GM12878 (cell line): ENCODE measurements around the gene PANX2.

Experiments used
- EZH2 ChIP-seq: IDR thresholded peaks from 2 replicates; pipeline ENCODE4 v1.6.1; 2012; ENCODE audit warnings: low read depth, mild to moderate bottlenecking, control low read depth, inconsistent platforms, low read length, borderline replicate concordance; ENCODE audit not compliant: control insufficient read depth
- POLR2AphosphoS5 ChIP-seq: IDR thresholded peaks from 2 replicates; pipeline ENCODE4 v1.6.1; 2011; ENCODE audit warnings: mild to moderate bottlenecking, low read length, inconsistent platforms
- SMC3 ChIP-seq: IDR thresholded peaks from 2 replicates; pipeline ENCODE4 v1.6.1; 2011; ENCODE audit warnings: low read length, improper control_type of control experiment, borderline replicate concordance
- TF ChIP-seq, protein P1 (sequence below), 3 experiments: IDR thresholded peaks in 2 of 3; conservative IDR thresholded peaks in 1 of 3; 2 replicates each; pipeline ENCODE4 v1.5.1; 2011; ENCODE audit warnings: low read depth in 3 of 3, low read length in 3 of 3, mild to moderate bottlenecking in 3 of 3, control low read depth in 2 of 3, moderate library complexity in 2 of 3, inconsistent platforms in 1 of 3, mixed read lengths in 1 of 3; ENCODE audit not compliant: control insufficient read depth in 2 of 3, insufficient read depth in 1 of 3; ENCODE audit errors: extremely low read depth in 1 of 3
- TF ChIP-seq, protein P2 (sequence below): fragments of 150-350 bp; IDR thresholded peaks from 2 replicates; pipeline ENCODE4 v1.6.1; 2016; ENCODE audit warnings: low read depth, low read length
- TF ChIP-seq, protein P3 (sequence below): IDR thresholded peaks from 2 replicates; pipeline ENCODE4 v1.6.1; 2012; ENCODE audit warnings: mild to moderate bottlenecking, low read depth, low read length

DNA sequence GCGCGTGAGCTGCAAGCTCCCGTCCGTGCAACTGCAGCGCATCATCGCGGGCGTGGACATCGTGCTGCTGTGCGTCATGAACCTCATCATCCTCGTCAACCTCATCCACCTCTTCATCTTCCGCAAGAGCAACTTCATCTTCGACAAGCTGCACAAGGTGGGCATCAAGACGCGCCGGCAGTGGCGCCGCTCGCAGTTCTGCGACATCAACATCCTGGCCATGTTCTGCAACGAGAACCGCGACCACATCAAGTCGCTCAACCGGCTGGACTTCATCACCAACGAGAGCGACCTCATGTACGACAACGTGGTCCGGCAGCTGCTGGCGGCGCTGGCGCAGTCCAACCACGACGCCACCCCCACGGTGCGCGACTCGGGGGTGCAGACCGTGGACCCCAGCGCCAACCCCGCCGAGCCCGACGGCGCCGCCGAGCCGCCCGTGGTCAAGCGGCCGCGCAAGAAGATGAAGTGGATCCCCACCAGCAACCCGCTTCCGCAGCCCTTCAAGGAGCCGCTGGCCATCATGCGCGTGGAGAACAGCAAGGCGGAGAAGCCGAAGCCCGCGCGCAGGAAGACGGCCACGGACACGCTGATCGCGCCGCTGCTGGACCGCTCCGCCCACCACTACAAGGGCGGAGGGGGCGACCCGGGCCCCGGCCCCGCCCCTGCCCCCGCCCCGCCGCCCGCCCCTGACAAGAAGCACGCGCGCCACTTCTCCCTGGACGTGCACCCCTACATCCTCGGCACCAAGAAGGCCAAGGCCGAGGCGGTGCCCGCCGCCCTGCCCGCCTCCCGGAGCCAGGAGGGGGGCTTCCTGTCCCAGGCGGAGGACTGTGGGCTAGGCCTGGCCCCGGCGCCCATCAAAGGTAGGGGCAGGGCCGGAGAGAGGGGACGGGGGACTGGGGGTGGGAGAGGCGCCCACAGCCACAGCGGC, 7.3 kb downstream of the PANX2 start:
- TF ChIP-seq, protein P1, sequence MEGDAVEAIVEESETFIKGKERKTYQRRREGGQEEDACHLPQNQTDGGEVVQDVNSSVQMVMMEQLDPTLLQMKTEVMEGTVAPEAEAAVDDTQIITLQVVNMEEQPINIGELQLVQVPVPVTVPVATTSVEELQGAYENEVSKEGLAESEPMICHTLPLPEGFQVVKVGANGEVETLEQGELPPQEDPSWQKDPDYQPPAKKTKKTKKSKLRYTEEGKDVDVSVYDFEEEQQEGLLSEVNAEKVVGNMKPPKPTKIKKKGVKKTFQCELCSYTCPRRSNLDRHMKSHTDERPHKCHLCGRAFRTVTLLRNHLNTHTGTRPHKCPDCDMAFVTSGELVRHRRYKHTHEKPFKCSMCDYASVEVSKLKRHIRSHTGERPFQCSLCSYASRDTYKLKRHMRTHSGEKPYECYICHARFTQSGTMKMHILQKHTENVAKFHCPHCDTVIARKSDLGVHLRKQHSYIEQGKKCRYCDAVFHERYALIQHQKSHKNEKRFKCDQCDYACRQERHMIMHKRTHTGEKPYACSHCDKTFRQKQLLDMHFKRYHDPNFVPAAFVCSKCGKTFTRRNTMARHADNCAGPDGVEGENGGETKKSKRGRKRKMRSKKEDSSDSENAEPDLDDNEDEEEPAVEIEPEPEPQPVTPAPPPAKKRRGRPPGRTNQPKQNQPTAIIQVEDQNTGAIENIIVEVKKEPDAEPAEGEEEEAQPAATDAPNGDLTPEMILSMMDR (IDR thresholded peaks at IDR 0.05 in 2 of 3, conservative IDR thresholded peaks at IDR 0.05 in 1 of 3; ENCODE audit: control insufficient read depth in 2 of 3, extremely low read depth in 1 of 3, insufficient read depth in 1 of 3, low read depth in 3 of 3, low read length in 3 of 3) = no peak
- TF ChIP-seq SMC3 = no peak
- TF ChIP-seq, protein P2, sequence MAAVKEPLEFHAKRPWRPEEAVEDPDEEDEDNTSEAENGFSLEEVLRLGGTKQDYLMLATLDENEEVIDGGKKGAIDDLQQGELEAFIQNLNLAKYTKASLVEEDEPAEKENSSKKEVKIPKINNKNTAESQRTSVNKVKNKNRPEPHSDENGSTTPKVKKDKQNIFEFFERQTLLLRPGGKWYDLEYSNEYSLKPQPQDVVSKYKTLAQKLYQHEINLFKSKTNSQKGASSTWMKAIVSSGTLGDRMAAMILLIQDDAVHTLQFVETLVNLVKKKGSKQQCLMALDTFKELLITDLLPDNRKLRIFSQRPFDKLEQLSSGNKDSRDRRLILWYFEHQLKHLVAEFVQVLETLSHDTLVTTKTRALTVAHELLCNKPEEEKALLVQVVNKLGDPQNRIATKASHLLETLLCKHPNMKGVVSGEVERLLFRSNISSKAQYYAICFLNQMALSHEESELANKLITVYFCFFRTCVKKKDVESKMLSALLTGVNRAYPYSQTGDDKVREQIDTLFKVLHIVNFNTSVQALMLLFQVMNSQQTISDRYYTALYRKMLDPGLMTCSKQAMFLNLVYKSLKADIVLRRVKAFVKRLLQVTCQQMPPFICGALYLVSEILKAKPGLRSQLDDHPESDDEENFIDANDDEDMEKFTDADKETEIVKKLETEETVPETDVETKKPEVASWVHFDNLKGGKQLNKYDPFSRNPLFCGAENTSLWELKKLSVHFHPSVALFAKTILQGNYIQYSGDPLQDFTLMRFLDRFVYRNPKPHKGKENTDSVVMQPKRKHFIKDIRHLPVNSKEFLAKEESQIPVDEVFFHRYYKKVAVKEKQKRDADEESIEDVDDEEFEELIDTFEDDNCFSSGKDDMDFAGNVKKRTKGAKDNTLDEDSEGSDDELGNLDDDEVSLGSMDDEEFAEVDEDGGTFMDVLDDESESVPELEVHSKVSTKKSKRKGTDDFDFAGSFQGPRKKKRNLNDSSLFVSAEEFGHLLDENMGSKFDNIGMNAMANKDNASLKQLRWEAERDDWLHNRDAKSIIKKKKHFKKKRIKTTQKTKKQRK = no peak
- no peak for TF ChIP-seq POLR2AphosphoS5
- no peak for TF ChIP-seq EZH2
- TF ChIP-seq, protein P3, sequence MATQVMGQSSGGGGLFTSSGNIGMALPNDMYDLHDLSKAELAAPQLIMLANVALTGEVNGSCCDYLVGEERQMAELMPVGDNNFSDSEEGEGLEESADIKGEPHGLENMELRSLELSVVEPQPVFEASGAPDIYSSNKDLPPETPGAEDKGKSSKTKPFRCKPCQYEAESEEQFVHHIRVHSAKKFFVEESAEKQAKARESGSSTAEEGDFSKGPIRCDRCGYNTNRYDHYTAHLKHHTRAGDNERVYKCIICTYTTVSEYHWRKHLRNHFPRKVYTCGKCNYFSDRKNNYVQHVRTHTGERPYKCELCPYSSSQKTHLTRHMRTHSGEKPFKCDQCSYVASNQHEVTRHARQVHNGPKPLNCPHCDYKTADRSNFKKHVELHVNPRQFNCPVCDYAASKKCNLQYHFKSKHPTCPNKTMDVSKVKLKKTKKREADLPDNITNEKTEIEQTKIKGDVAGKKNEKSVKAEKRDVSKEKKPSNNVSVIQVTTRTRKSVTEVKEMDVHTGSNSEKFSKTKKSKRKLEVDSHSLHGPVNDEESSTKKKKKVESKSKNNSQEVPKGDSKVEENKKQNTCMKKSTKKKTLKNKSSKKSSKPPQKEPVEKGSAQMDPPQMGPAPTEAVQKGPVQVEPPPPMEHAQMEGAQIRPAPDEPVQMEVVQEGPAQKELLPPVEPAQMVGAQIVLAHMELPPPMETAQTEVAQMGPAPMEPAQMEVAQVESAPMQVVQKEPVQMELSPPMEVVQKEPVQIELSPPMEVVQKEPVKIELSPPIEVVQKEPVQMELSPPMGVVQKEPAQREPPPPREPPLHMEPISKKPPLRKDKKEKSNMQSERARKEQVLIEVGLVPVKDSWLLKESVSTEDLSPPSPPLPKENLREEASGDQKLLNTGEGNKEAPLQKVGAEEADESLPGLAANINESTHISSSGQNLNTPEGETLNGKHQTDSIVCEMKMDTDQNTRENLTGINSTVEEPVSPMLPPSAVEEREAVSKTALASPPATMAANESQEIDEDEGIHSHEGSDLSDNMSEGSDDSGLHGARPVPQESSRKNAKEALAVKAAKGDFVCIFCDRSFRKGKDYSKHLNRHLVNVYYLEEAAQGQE = no peak
